ENCODE data around the gene RNF186.

GRCh38 chr1:19774180-19774785 lies 40.8 kb downstream of the RNF186 start:
- no peak for TF ChIP-seq EZH2 (IDR thresholded peaks at IDR 0.05; ENCODE audit: low read length, unreplicated experiment)
- no peak for TF ChIP-seq CTCF (conservative IDR thresholded peaks at IDR 0.05; ENCODE audit: low read depth, low read length)
- no peak for TF ChIP-seq EZH2phosphoT487 (IDR thresholded peaks at IDR 0.05; ENCODE audit: borderline replicate concordance, low read length)

Data from PC-3 (cell line).